HCT116 (cell line): ENCODE measurements around the gene BSND.

Experiments
- ELF1 ChIP-seq: IDR thresholded peaks from 2 replicates; pipeline ENCODE4 v1.6.1; 2012; ENCODE audit warnings: low read depth, borderline replicate concordance
- EZH2phosphoT487 ChIP-seq: fragments of 200-600 bp; IDR thresholded peaks from 2 replicates; pipeline ENCODE4 v1.6.1; 2018; ENCODE audit warnings: antibody characterized with exemption, borderline replicate concordance
- FOSL1 ChIP-seq: IDR thresholded peaks from 2 replicates; pipeline ENCODE4 v1.6.1; 2012; ENCODE audit warnings: low read depth
- JUND ChIP-seq: IDR thresholded peaks from 2 replicates; pipeline ENCODE4 v1.6.1; 2012
- POLR2A ChIP-seq: IDR thresholded peaks from 2 replicates; pipeline ENCODE4 v1.7.0; 2011; ENCODE audit warnings: borderline replicate concordance; ENCODE audit not compliant: insufficient read depth, insufficient read length; ENCODE audit errors: extremely low read depth
- POLR2AphosphoS5 ChIP-seq: IDR thresholded peaks from 2 replicates; pipeline ENCODE4 v1.6.1; 2011; ENCODE audit warnings: mild to moderate bottlenecking, low read depth, low read length, moderate library complexity
- RAD21 ChIP-seq: IDR thresholded peaks from 2 replicates; pipeline ENCODE4 v1.6.1; 2012; ENCODE audit warnings: low read depth, mild to moderate bottlenecking
- SIN3A ChIP-seq: IDR thresholded peaks from 2 replicates; pipeline ENCODE4 v1.6.1; 2012; ENCODE audit warnings: low read depth
- YY1 ChIP-seq: IDR thresholded peaks from 2 replicates; pipeline ENCODE4 v1.6.1; 2011; ENCODE audit warnings: low read length, low read depth, moderate library complexity, mild to moderate bottlenecking; ENCODE audit not compliant: insufficient replicate concordance; ENCODE audit errors: extremely low read depth
- TF ChIP-seq, protein P1 (sequence below): IDR thresholded peaks from 2 replicates; pipeline ENCODE4 v1.6.1; 2012
- TF ChIP-seq, protein P2 (sequence below), 3 experiments: fragments of 200-600 bp in 1 of 3; sonication (generic) in 1 of 3; IDR thresholded peaks in 2 of 3; conservative IDR thresholded peaks in 1 of 3; 2 replicates each; pipeline ENCODE4 v1.5.1; 2012 to 2017; ENCODE audit warnings: low read depth in 2 of 3, low read length in 2 of 3, antibody characterized with exemption in 1 of 3, borderline replicate concordance in 1 of 3, control low read depth in 1 of 3, mild to moderate bottlenecking in 1 of 3, mixed read lengths in 1 of 3, mixed run types in 1 of 3, moderate library complexity in 1 of 3; ENCODE audit not compliant: insufficient read depth in 1 of 3
- TF ChIP-seq, protein P3 (sequence below): IDR thresholded peaks from 2 replicates; pipeline ENCODE4 v1.6.1; 2012; ENCODE audit warnings: low read depth
- TF ChIP-seq, protein P4 (sequence below): IDR thresholded peaks from 2 replicates; pipeline ENCODE4 v1.6.1; 2012

DNA sequence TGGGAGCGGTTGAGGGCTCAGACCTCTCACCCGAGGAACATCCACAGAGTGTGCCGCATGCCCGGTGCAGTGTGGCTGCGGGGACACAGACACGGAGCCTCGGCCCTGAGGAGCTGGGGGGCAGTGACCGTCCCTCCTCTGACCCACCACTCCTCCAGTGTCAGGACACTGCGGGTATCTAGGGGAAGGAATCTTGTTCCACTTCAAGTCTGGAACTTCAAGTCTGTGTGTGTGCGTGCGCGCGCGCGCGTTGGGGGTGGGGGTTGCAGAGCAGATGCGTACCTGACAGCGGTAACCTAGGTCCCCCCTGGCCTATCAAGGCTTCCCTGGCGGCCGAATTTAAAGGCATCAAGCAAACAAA lies 57.9 kb downstream of the BSND start:
- TF ChIP-seq EZH2phosphoT487 (no peak), JUND (no peak), POLR2AphosphoS5 (no peak), ELF1 (no peak), RAD21 (no peak), POLR2A (no peak), SIN3A (no peak), YY1 (no peak), FOSL1 (no peak)
- TF ChIP-seq, protein P1, sequence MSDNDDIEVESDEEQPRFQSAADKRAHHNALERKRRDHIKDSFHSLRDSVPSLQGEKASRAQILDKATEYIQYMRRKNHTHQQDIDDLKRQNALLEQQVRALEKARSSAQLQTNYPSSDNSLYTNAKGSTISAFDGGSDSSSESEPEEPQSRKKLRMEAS, result no peak
- TF ChIP-seq, protein P2, sequence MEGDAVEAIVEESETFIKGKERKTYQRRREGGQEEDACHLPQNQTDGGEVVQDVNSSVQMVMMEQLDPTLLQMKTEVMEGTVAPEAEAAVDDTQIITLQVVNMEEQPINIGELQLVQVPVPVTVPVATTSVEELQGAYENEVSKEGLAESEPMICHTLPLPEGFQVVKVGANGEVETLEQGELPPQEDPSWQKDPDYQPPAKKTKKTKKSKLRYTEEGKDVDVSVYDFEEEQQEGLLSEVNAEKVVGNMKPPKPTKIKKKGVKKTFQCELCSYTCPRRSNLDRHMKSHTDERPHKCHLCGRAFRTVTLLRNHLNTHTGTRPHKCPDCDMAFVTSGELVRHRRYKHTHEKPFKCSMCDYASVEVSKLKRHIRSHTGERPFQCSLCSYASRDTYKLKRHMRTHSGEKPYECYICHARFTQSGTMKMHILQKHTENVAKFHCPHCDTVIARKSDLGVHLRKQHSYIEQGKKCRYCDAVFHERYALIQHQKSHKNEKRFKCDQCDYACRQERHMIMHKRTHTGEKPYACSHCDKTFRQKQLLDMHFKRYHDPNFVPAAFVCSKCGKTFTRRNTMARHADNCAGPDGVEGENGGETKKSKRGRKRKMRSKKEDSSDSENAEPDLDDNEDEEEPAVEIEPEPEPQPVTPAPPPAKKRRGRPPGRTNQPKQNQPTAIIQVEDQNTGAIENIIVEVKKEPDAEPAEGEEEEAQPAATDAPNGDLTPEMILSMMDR (IDR thresholded peaks at IDR 0.05 in 2 of 3, conservative IDR thresholded peaks at IDR 0.05 in 1 of 3; ENCODE audit: borderline replicate concordance in 1 of 3, insufficient read depth in 1 of 3, low read depth in 2 of 3, low read length in 2 of 3), result no peak
- TF ChIP-seq, protein P3, sequence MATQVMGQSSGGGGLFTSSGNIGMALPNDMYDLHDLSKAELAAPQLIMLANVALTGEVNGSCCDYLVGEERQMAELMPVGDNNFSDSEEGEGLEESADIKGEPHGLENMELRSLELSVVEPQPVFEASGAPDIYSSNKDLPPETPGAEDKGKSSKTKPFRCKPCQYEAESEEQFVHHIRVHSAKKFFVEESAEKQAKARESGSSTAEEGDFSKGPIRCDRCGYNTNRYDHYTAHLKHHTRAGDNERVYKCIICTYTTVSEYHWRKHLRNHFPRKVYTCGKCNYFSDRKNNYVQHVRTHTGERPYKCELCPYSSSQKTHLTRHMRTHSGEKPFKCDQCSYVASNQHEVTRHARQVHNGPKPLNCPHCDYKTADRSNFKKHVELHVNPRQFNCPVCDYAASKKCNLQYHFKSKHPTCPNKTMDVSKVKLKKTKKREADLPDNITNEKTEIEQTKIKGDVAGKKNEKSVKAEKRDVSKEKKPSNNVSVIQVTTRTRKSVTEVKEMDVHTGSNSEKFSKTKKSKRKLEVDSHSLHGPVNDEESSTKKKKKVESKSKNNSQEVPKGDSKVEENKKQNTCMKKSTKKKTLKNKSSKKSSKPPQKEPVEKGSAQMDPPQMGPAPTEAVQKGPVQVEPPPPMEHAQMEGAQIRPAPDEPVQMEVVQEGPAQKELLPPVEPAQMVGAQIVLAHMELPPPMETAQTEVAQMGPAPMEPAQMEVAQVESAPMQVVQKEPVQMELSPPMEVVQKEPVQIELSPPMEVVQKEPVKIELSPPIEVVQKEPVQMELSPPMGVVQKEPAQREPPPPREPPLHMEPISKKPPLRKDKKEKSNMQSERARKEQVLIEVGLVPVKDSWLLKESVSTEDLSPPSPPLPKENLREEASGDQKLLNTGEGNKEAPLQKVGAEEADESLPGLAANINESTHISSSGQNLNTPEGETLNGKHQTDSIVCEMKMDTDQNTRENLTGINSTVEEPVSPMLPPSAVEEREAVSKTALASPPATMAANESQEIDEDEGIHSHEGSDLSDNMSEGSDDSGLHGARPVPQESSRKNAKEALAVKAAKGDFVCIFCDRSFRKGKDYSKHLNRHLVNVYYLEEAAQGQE, result no peak
- TF ChIP-seq, protein P4, sequence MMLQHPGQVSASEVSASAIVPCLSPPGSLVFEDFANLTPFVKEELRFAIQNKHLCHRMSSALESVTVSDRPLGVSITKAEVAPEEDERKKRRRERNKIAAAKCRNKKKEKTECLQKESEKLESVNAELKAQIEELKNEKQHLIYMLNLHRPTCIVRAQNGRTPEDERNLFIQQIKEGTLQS, result no peak
